GM21381 (cell line): ENCODE measurements around the gene TMEM17.

Experiments used
- ATAC-seq: cut with Tn5 transposase; IDR thresholded peaks from one replicate; pipeline ENCODE4 v1.9.1; 2021; ENCODE audit warnings: mild to moderate bottlenecking, moderate library complexity; ENCODE audit not compliant: unreplicated experiment

TMEM17 gene

GRCh38 chr2:62512384-62512783 is 6.4 kb upstream of the TMEM17 start:
- no peak for ATAC-seq

- ATAC-seq, result no peak
These were observed 5.6 kb upstream of the TMEM17 start for GRCh38 chr2:62511636-62512035.

GRCh38 chr2:62506421-62506750 is 391 bp upstream of the TMEM17 start:
- ATAC-seq, result peak; percentile 24

GRCh38 chr2:62505109-62505749 is 766 bp downstream of the TMEM17 start:
- peak; percentile 30 for ATAC-seq

- no peak for ATAC-seq
These were observed 1.3 kb downstream of the TMEM17 start for GRCh38 chr2:62504657-62505056.

GRCh38 chr2:62501794-62502500 is 4.0 kb downstream of the TMEM17 start:
- no peak for ATAC-seq

GRCh38 chr2:62501069-62501468 is 4.9 kb downstream of the TMEM17 start:
- no peak for ATAC-seq

- ATAC-seq, result no peak
These were observed 6.5 kb downstream of the TMEM17 start for GRCh38 chr2:62499430-62500060.

GRCh38 chr2:62498739-62499138 is 7.3 kb downstream of the TMEM17 start:
- ATAC-seq, result no peak

GRCh38 chr2:62495761-62496160 is 10.2 kb downstream of the TMEM17 start:
- ATAC-seq, result no peak

- ATAC-seq, result no peak
These were observed 13.9 kb downstream of the TMEM17 start for GRCh38 chr2:62492048-62492447.

- ATAC-seq, result no peak
These were observed 16.3 kb downstream of the TMEM17 start for GRCh38 chr2:62489702-62490101.

GRCh38 chr2:62489162-62489561 is 16.8 kb downstream of the TMEM17 start:
- ATAC-seq, result no peak

GRCh38 chr2:62486439-62486765 is 19.6 kb downstream of the TMEM17 start:
- no peak for ATAC-seq

GRCh38 chr2:62485761-62486438 is 20.1 kb downstream of the TMEM17 start:
- no peak for ATAC-seq

- ATAC-seq, result no peak
These were observed 23.2 kb downstream of the TMEM17 start for GRCh38 chr2:62482558-62483352.

- ATAC-seq, result no peak
These were observed 26.1 kb downstream of the TMEM17 start for GRCh38 chr2:62479917-62480316.

- ATAC-seq, result no peak
These were observed 27.9 kb downstream of the TMEM17 start for GRCh38 chr2:62478093-62478580.

GRCh38 chr2:62477573-62477972 is 28.4 kb downstream of the TMEM17 start:
- no peak for ATAC-seq

GRCh38 chr2:62475172-62476011 is 30.6 kb downstream of the TMEM17 start:
- ATAC-seq, result no peak
